NT2/D1 (cell line): ENCODE data around the gene EPB41L4B.

Experiments used
- SUZ12 ChIP-seq: IDR thresholded peaks from 2 replicates; pipeline ENCODE4 v1.6.1; 2011; ENCODE audit not compliant: insufficient read length, insufficient read depth; ENCODE audit errors: extremely low read depth
- YY1 ChIP-seq: IDR thresholded peaks from 2 replicates; pipeline ENCODE4 v1.6.1; 2011; ENCODE audit not compliant: insufficient read length, insufficient read depth

DNA sequence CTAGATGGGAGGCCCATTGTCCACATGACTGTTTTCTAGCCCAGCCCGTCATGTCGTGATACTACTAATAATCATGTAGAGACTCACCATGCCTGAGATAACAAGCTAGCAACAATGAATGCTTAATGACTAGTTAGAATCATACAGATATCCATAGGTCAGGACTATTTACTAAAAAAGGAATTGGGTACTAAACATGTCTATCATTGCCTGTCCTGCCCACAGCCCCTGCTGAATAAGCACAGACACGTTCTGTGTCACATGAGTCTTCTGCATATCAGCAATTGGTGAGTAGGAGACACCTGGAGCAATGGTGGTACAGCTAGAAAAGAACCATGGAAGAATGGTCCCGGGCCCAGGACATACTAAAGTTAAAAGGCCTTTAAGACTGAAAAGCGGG lies 171.8 kb downstream of the EPB41L4B start:
- TF ChIP-seq YY1 (no peak), SUZ12 (no peak)
